Astrocyte (in vitro differentiated cells and primary cell): ENCODE results near the gene SMOC2. TPM values are rescaled to one million over a fixed set of nuclear protein-coding genes. Genes with fewer than 3 reads are reported as not detected.

Experiments
- DNase-seq: peaks from one replicate; pipeline ENCODE4 v3.0.0-alpha.2; 2010; ENCODE audit warnings: low read depth
- FAIRE-seq: peaks from 2 replicates; lab custom pipeline; 2011; peaks lifted over from hg19 to GRCh38; lab: Jason Lieb, UNC
- H2AFZ ChIP-seq: 2 replicates; pipeline ENCODE4 v1.6.0; 2012; ENCODE audit warnings: low read depth, low read length, inconsistent platforms
- H3K27ac ChIP-seq: 2 replicates; pipeline ENCODE4 v1.5.1; 2011; ENCODE audit warnings: low read depth, low read length, inconsistent platforms
- H3K27me3 ChIP-seq: 2 replicates; pipeline ENCODE4 v1.6.0; 2011; ENCODE audit warnings: low read length, inconsistent platforms; ENCODE audit not compliant: insufficient read depth
- H3K36me3 ChIP-seq: 2 replicates; pipeline ENCODE4 v1.5.1; 2011; ENCODE audit warnings: low read length, inconsistent platforms; ENCODE audit not compliant: insufficient read depth
- H3K4me1 ChIP-seq: 2 replicates; pipeline ENCODE4 v1.5.1; 2011; ENCODE audit warnings: low read length, inconsistent platforms; ENCODE audit not compliant: insufficient read depth
- H3K4me2 ChIP-seq: 2 replicates; pipeline ENCODE4 v1.6.0; 2012; ENCODE audit warnings: low read length, inconsistent platforms
- H3K4me3 ChIP-seq: 2 replicates; pipeline ENCODE4 v1.5.1; 2011; ENCODE audit warnings: low read depth, mild to moderate bottlenecking, low read length, inconsistent platforms; ENCODE audit not compliant: insufficient read depth
- H3K79me2 ChIP-seq: 2 replicates; pipeline ENCODE4 v1.6.0; 2012; ENCODE audit warnings: mild to moderate bottlenecking, low read length, inconsistent platforms; ENCODE audit not compliant: insufficient read depth
- H3K9ac ChIP-seq: 2 replicates; pipeline ENCODE4 v1.6.0; 2012; ENCODE audit warnings: mild to moderate bottlenecking, low read length, inconsistent platforms
- H3K9me3 ChIP-seq: 2 replicates; pipeline ENCODE4 v1.5.1; 2012; ENCODE audit warnings: low read depth, mild to moderate bottlenecking, low read length, inconsistent platforms; ENCODE audit not compliant: insufficient read depth
- H4K20me1 ChIP-seq: 2 replicates; pipeline ENCODE4 v1.6.0; 2012; ENCODE audit warnings: low read length, inconsistent platforms; ENCODE audit not compliant: insufficient read depth
- H3K27ac Mint-ChIP-seq: one replicate; pipeline ENCODE4 v1.8.0; 2021; ENCODE audit warnings: mild to moderate bottlenecking, mixed read lengths; ENCODE audit not compliant: unreplicated experiment
- H3K27me3 Mint-ChIP-seq: one replicate; pipeline ENCODE4 v1.8.0; 2021; ENCODE audit warnings: low read depth, mixed read lengths; ENCODE audit not compliant: unreplicated experiment
- H3K36me3 Mint-ChIP-seq: one replicate; pipeline ENCODE4 v1.8.0; 2021; ENCODE audit warnings: low read depth, mixed read lengths; ENCODE audit not compliant: unreplicated experiment
- H3K4me1 Mint-ChIP-seq: one replicate; pipeline ENCODE4 v1.8.0; 2021; ENCODE audit warnings: low read depth, mixed read lengths; ENCODE audit not compliant: unreplicated experiment
- H3K4me3 Mint-ChIP-seq: one replicate; pipeline ENCODE4 v1.8.0; 2021; ENCODE audit warnings: mild to moderate bottlenecking, moderate library complexity, mixed read lengths; ENCODE audit not compliant: unreplicated experiment
- H3K9me3 Mint-ChIP-seq: one replicate; pipeline ENCODE4 v1.8.0; 2021; ENCODE audit warnings: mild to moderate bottlenecking, mixed read lengths; ENCODE audit not compliant: unreplicated experiment
- CTCF ChIP-seq: IDR thresholded peaks from 2 replicates; pipeline ENCODE4 v1.5.1; 2011; ENCODE audit warnings: low read depth, mild to moderate bottlenecking, inconsistent platforms, low read length, moderate library complexity; ENCODE audit not compliant: insufficient read depth
- EZH2 ChIP-seq: IDR thresholded peaks from 2 replicates; pipeline ENCODE4 v1.6.1; 2012; ENCODE audit warnings: mild to moderate bottlenecking, low read length, inconsistent platforms; ENCODE audit not compliant: insufficient read depth
- total RNA-seq: library from RNA; stranded (reverse); gene quantifications from 2 replicates; pipeline ENCODE4 v1.2.1, GENCODE V29; 2021

SMOC2 gene
- total RNA-seq, 1 donor from 2014 or later: 0.93 TPM

GRCh38 chr6:168686029-168686738 lies 245.2 kb downstream of the SMOC2 start:
- no peaks in the 10 kb centered on the region for H3K79me2 ChIP-seq
- no peak for FAIRE-seq
- no peaks in the 10 kb centered on the region for H3K9me3 ChIP-seq
- H2AFZ ChIP-seq: no peak overlapping the region
- H3K27ac ChIP-seq: no peak overlapping the region
- H3K36me3 Mint-ChIP-seq: no peaks in the 10 kb centered on the region
- no peak overlapping the region for H3K4me2 ChIP-seq
- H3K4me3 ChIP-seq: no peak overlapping the region
- no peak for TF ChIP-seq EZH2
- no peak for TF ChIP-seq CTCF
- H3K27me3 Mint-ChIP-seq: peaks cover 34% of the 10 kb centered on the region
- H3K4me1 Mint-ChIP-seq: no peaks in the 10 kb centered on the region
- H3K27me3 ChIP-seq: no peaks in the 10 kb centered on the region
- no peaks in the 10 kb centered on the region for H4K20me1 ChIP-seq
- no peaks in the 10 kb centered on the region for H3K36me3 ChIP-seq
- H3K9ac ChIP-seq: no peak overlapping the region
- H3K27ac Mint-ChIP-seq: no peak overlapping the region
- DNase-seq: no peak
- no peak overlapping the region for H3K4me3 Mint-ChIP-seq
- peaks cover 2% of the 10 kb centered on the region for H3K9me3 Mint-ChIP-seq
- no peaks in the 10 kb centered on the region for H3K4me1 ChIP-seq

- H3K79me2 ChIP-seq: no peaks in the 10 kb centered on the region
- no peaks in the 10 kb centered on the region for H3K4me1 ChIP-seq
- Mint-ChIP-seq H3K9me3 (peaks cover 2% of the 10 kb centered on the region), H3K27me3 (peaks cover 34% of the 10 kb centered on the region), H3K36me3 (no peaks in the 10 kb centered on the region), H3K4me1 (no peaks in the 10 kb centered on the region), H3K27ac (no peak overlapping the region), H3K4me3 (no peak overlapping the region)
- FAIRE-seq (no peak), DNase-seq (no peak)
- no peak overlapping the region for H2AFZ ChIP-seq
- TF ChIP-seq CTCF: no peak
- TF ChIP-seq EZH2: no peak
- H3K4me2 ChIP-seq: no peak overlapping the region
- H3K36me3 ChIP-seq: no peaks in the 10 kb centered on the region
- H3K27me3 ChIP-seq: no peaks in the 10 kb centered on the region
- no peak overlapping the region for H3K4me3 ChIP-seq
- H3K9ac ChIP-seq: no peak overlapping the region
- peaks cover 2% of the 10 kb centered on the region for H3K9me3 ChIP-seq
- no peaks in the 10 kb centered on the region for H4K20me1 ChIP-seq
- no peak overlapping the region for H3K27ac ChIP-seq
Observed at GRCh38 chr6:168686831-168687730, 246.1 kb downstream of the SMOC2 start.
